ENCODE results near the gene CHRNB2. TPM values are rescaled to one million over a fixed set of nuclear protein-coding genes. Genes with fewer than 3 reads are reported as not detected.

Gene CHRNB2
- under 0.01 and 0.12 TPM in 2 replicates for total RNA-seq

GRCh38 chr1:154567386-154568156, at the start of gene CHRNB2:
CHRNB2 (plus strand) TSS chr1:154567778; CDS start chr1:154568045, 267 bp downstream.

GRCh38 chr1:154557939-154558719, 9.4 kb upstream of the CHRNB2 start, which contains the start of gene UBE2Q1:
UBE2Q1 (minus strand) TSS chr1:154558662; CDS start chr1:154558553, 109 bp downstream.

GRCh38 chr1:154607609-154608396, 40.2 kb downstream of the CHRNB2 start, which contains the start of gene ADAR:
ADAR (minus strand) TSS chr1:154608186; CDS start chr1:154608006, 180 bp downstream.

Other genes starting within 250 kb of the CHRNB2 start
- not detected in 2 replicates for gene AQP10, start 246.7 kb upstream of the CHRNB2 start, total RNA-seq
- gene ATP8B2, start 242.3 kb upstream of the CHRNB2 start, total RNA-seq, result 77.0 and 114 TPM in 2 replicates
- 3.9 and 9.3 TPM in 2 replicates for gene IL6R, start 162.4 kb upstream of the CHRNB2 start, total RNA-seq
- not detected in 2 replicates for gene TDRD10, start 65.6 kb upstream of the CHRNB2 start, total RNA-seq
- 0.12 and 0.43 TPM in 2 replicates for gene SHE, start 65.4 kb upstream of the CHRNB2 start, total RNA-seq
- 31.9 and 46.5 TPM in 2 replicates for gene UBE2Q1, start 9.1 kb upstream of the CHRNB2 start, total RNA-seq
- 49.8 and 70.6 TPM in 2 replicates for gene ADAR, start 40.4 kb downstream of the CHRNB2 start, total RNA-seq

All from pericardium fibroblast (primary cell).